Measurements from ENCODE around the gene NOC4L.
"Not testable (repeated sequence)": the region's sequence is repeated elsewhere in the genome, so short reads cannot be mapped to it uniquely, and the experiment has no call there.

Gene NOC4L

DNA sequence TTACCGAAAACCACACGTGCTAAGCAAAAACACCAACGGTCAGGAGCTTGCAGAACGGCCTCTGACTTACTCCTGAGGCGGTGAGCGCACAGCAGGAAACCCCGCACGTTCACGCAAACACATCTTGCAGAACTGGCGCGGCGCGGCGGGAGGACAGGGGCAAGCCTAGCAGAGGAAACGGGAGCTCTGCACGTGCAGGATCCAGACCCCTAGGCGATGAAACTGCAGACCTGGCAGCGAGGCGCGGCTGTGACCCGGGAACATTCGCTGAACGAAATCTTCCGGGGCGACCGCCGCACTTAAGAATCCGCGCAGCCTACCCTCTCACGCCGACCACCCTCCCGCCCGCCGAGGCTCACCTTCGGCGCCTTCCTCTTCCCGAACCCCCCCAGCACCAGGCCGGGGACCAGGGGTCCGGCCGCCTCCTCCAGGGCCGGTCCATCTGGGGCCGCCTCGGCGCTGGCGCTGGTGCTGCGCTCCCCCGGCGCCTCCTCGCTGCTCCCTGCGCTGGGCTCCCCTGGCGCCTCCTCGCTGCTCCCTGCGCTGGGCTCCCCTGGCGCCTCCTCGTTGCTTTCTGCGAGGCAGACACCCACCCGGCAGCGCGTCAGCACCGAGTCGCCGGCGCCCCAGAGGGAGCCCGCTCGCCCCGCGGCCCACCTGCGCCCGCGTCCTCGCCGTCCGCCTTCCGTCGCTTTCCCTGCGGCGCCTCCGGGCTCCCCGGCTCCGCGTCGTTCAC, 753 bp upstream of the NOC4L start:
- DNase-seq, result peak in 2 of 5 donors; percentile 26 to 40

- DNase-seq, result peak in 1 of 5 donors; percentile 19
Observed at GRCh38 chr12:132144810-132145168, 532 bp downstream of the NOC4L start.

DNA sequence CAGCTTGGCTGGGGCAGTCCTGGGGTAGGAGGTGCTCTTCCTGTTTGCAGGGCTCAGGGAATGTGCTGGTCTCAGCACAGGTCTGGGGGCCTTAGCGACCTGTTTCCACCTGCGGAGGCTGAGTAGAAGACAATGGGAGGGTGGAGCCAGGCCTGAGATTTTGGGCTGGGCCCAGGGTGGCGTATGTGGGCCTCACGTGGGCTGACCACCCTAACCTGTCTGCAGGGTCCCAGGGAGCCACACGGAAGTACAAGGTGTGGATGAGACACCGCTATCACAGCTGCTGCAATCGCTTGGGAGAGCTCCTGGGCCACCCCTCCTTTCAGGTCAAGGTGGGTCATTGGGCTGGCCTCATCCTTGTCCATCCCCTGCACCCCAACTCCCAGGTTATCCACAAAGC, 1.1 kb downstream of the NOC4L start:
- no peak for DNase-seq

GRCh38 chr12:132146098-132146497, 1.8 kb downstream of the NOC4L start:
- DNase-seq, result no peak

DNA sequence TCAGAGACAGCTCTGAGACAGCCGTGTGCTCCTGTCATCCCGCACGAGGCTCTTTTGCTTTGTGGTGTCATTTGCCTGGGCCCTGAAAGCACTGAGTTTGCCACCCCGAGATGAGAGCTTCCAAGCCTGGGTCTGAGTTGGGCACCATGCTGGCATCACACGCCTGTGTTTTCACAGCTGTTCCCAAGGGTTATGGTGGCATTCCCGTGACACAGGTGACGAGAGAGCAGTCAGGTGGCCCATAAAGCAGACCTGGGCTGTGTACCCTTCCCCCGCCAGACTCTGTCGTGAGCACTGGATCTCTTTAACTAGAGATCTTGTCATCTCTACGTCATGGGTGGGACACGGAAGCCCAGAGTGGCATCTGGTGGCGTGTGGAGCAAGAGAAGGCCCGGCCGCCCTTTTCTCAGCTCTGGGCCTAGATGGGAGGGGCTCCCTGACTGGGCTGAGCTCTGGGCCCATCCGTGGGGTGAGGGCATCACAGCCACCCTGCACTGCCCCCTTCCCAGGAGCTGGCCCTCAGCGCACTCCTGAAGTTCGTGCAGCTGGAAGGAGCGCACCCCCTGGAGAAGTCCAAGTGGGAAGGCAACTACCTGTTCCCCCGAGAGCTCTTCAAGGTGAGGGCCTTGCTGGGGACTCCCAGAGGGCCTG, 2.6 kb downstream of the NOC4L start:
- DNase-seq, result no peak

- no peak for DNase-seq
Observed at GRCh38 chr12:132147423-132148367, 3.4 kb downstream of the NOC4L start.

DNA sequence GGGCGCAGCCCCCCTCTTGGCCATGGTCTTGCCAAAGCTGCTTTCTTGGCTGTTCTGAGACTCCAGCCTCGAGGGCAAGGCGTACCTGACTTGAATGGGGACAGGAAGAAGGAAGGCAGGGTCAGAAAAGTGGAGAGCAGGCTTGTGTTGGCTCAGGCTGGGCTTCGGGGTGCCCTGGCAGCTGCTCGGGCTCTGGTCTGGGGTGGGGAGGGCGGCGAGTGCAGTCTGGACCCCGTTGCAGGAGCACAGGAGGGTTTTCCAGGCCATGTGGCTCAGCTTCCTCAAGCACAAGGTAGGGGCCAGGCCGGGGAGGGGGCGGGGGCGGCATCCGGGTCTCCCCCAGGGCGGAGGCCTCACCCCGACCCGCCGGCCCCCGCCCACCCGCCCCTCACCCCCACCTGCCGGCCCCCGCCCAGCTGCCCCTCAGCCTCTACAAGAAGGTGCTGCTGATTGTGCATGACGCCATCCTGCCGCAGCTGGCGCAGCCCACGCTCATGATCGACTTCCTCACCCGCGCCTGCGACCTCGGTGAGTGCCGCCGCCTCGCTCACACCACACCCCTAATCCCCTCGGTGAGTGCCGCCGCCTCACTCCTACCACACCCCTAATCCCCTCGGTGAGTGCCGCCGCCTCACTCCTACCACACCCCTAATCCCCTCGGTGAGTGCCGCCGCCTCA, 4.2 kb downstream of the NOC4L start:
- DNase-seq, result peak in 1 of 5 donors; percentile 13

DNA sequence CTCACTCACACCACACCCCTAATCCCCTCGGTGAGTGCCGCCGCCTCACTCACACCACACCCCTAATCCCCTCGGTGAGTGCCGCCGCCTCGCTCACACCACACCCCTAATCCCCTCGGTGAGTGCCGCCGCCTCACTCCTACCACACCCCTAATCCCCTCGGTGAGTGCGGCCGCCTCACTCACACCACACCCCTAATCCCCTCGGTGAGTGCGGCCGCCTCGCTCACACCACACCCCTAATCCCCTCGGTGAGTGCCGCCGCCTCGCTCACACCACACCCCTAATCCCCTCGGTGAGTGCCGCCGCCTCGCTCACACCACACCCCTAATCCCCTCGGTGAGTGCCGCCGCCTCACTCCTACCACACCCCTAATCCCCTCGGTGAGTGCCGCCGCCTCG, 5.3 kb downstream of the NOC4L start:
- DNase-seq, result not testable (repeated sequence)

- no peak for DNase-seq
Observed at GRCh38 chr12:132150780-132151144, 6.5 kb downstream of the NOC4L start.

DNA sequence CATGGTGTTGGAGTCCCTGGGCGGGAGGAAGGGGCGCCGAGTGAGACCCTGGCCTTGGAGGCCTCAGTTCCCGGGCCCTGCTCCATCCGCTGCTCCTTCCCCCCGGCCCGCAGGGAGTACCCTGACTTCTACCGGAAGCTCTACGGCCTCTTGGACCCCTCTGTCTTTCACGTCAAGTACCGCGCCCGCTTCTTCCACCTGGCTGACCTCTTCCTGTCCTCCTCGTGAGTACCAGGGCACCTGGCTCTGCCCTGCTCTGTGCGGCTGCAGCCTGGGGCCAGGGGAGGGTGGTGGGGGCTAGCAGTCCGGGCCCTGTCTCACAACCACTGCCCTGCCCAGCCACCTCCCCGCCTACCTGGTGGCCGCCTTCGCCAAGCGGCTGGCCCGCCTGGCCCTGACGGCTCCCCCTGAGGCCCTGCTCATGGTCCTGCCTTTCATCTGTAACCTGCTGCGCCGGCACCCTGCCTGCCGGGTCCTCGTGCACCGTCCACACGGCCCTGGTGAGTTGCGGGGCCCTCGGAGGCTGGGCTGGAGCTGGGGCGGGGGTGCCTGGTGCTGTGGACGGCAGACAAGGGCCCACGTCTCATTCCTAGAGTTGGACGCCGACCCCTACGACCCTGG, 7.0 kb downstream of the NOC4L start:
- DNase-seq, result peak in 1 of 5 donors; percentile 6

- DNase-seq, result peak in 1 of 5 donors; percentile 7
Observed at GRCh38 chr12:132151766-132152410, 7.6 kb downstream of the NOC4L start.

DNA sequence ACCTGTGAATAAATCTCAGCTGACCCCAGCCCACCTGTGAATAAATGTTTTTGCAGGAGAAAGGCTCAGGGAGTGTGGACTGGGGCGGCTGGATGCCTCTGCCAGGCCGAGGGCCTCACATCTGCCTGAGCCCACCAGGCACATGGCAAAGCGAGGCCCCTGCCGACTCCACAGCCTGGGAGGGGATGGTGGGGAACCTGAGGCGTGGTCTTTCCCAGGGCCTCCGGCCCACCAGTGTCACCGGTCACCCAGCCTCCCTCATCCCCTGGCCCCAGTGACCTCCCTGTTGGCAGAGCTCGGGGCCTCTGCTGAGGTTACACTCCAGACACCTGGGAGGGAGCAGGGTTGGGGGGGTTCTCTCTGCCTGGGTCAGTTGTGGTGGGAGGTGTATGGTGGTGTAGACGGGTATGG, 8.2 kb downstream of the NOC4L start:
- DNase-seq, result no peak

DNA sequence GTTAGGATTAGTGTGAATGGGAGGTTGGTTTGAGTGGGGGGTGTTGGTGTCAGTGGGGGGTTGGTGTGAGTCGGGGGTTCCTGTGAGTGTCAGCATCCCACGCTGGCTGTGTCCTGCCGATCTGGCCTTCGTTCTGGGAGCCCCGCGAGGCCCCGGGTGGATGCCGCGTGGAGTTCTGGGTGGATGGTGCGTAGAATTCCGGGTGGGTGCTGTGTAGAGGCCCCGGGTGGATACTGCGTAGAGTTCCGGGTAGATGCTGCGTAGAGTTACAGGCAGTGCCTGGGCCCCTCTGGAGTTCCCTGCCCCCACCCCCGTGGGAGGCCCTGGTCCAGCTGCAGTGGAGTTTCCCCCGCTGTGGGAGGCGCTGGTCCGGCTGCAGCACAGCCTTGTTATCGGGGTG, 8.7 kb downstream of the NOC4L start:
- DNase-seq, result peak in 1 of 5 donors; percentile 10

- DNase-seq, result peak; percentile 47 to 71 (median 62)
Observed at GRCh38 chr12:132153501-132154340, 9.5 kb downstream of the NOC4L start.

DNA sequence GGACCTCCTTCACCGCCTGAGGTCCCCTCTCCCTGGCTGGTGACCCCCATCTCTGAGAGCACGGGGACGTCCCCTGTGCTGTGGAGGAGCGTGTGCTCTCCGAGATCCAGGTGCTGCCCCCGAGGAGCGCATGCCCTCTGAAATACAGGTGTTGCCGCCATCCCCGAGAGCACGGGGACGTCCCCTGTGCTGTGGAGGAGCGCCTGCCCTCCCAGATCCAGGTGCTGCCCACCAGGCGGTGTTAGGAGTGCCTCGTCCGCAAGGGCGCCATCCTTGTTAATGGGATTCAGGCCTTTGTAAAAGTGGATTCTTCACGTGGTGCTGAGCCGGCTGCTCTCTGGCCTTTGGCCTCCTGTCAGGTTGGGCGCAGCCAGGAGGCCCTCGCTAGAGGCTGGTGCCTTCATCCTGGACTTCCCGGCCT, 10.1 kb downstream of the NOC4L start:
- peak in 2 of 5 donors; percentile 2 to 5 for DNase-seq

DNA sequence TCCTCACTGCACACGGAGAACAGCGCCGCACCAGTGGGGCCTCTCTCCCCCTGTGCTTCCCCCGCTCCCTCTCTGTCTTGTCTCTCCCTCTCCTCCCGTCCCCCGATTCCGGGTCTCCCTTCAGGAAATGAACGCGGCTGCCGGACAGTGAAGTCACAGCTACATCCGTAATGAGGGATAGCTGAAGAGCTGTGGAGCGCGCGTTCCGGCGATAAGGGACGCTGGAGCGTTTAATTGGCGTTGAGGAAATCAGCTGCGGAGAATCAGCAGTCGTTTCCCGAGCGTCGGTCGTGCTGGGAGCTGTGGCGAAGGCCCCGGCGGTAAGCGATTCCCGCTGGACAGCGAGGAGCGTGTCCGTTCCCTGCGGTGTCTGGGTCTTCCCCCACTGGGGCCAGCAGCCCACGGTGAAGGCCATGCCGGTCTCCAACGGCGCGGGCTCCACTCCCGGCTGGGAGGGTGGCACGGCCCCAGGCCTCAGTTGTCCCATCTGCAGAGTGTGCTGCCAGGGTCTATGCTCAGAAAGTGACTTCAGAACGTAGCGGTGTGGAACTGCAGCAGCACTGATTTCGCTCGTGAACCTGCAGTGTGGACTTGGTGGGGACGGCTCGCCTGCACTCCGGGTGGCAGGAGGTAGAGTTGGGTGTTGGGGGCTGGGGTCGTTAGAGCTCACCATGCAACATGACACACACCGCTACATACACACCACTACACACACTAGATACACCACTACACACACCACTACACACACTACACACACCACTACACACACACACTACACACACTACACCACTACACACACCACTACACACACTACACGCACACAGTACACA, 10.9 kb downstream of the NOC4L start:
- DNase-seq, result peak in 2 of 5 donors; percentile 6 to 30

DNA sequence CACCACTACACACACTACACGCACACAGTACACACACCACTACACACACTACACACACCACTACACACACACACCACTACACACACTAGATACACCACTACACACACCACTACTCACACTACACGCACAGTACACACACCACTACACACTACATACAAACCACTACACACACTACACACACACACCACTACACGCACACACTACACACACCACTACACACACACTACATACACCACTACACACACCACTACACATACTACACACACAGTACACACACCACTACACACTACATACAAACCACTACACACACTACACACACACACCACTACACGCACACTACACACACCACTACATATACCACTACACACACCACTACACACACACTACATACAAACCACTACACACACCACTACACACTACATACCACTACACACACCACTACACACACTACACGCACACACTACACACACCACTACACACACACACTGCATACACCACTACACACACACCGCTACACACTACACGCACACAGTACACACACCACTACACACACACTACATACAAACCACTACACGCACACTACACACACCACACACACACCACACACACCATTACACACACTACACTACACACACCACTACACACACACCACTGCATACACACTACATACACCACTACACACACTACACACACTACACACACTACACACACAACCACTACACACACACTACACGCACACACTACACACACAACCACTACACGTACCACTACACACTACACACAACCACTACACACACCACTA, 11.7 kb downstream of the NOC4L start:
- no peak for DNase-seq

DNA sequence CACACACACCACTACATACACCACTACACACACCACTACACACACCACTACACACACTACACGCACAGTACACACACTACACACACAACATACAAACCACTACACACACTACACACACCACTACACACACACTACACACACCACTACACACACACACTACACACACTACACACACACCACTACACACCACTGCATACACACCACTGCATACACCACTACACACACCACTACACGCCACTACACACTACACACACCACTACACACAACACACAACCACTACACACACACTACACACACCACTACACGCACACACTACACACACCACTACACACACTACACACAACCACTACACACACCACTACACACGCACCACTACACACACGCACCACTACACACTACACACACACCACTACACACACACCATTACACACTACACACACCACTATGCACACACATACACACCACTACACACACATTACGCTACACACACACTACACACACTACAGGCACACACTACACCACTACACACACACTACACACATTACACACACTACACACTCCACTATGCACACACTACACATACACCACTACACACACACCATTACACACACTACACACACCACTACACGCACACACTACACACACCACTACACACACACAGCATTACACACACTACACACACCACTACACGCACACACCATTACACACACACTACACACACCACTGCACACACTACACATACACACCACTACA, 12.5 kb downstream of the NOC4L start:
- DNase-seq, result no peak
